GM21360 (cell line): Measurements from ENCODE around the gene SYS1.

ENCODE experiments used
- ATAC-seq: cut with Tn5 transposase; IDR thresholded peaks from one replicate; pipeline ENCODE4 v1.9.1; 2021; ENCODE audit warnings: mild to moderate bottlenecking, moderate library complexity; ENCODE audit not compliant: unreplicated experiment

The SYS1 gene

DNA sequence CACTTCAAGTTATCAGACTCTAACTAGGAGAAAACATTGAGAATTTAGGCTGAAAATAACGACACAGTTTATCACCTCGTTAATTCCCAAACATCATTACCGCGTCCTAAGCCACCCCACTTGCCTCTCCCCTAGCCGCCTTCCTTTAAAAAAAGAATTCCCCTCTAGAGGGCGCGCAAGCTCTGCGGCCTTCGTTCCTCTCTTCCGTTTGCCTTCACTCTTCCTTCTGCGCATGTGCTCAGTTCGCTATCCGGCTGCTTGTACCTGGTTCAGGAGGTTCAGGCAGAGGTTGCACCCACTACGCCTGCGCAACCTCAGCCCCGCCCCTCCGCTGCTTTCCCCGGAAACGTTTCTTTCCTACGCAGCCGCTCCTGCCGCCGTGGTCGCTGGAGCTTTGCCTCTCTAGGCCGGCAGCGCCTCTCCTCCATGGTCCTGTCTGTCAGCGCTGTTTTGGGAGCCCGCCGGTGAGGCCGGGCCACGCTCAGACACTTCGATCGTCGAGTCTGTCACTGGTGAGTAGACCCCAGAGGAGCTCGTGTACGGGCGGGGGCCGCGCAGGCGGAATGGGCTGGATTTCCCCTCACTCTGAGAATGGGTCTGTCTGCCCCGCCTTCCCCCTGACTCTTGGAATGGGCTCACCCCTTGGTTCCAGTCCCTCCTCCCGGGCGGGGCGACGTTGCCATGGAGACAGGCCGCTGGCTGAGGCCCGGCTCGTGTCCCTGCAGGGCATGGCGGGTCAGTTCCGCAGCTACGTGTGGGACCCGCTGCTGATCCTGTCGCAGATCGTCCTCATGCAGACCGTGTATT lies at the start of gene SYS1:
Gene SYS1, plus strand, starts transcription at position 353 of the 807 bp plus-strand sequence. Its CDS starts 376 bp downstream, at position 729.
- peak; percentile 79 for ATAC-seq

- no peak for ATAC-seq
Observed at GRCh38 chr20:45313943-45314342, 49.0 kb upstream of the SYS1 start.

- ATAC-seq = no peak
Observed at GRCh38 chr20:45315672-45316071, 47.3 kb upstream of the SYS1 start.

- ATAC-seq = no peak
Observed at GRCh38 chr20:45316150-45317080, 46.5 kb upstream of the SYS1 start.

- no peak for ATAC-seq
Observed at GRCh38 chr20:45317826-45318225, 45.1 kb upstream of the SYS1 start.

GRCh38 chr20:45318386-45318939 lies 44.5 kb upstream of the SYS1 start:
- no peak for ATAC-seq

- no peak for ATAC-seq
Observed at GRCh38 chr20:45318948-45319347, 44.0 kb upstream of the SYS1 start.

DNA sequence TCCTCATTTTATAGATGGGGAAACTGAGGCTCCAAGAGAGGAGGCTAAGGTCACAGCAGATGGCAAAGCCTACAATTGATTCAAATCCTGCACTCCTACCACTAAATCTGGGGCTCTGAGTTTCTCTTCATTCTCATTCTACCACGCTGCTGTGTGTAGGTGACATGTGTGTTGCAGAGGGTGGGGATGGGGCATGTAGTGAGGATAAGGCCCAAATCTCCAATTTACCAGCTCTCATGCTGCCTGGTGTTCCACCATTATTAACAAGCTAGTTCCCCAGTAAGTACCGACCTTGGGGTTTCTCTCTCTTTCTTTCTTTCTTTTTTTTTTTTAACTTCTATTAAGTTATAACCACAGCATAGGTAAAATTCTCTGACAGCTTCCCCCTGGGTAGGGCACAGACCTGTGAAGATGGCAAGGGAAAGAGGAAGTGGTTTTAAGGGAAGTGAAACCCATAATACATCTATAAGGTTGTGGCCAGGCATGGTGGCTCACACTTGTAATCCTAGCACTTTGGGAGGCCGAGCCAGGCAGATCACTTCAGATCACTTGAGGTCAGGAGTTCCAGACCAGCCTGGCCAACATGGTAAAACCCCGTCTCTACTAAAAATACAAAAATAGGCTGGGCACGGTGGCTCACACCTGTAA lies 41.9 kb upstream of the SYS1 start:
- no peak for ATAC-seq

DNA sequence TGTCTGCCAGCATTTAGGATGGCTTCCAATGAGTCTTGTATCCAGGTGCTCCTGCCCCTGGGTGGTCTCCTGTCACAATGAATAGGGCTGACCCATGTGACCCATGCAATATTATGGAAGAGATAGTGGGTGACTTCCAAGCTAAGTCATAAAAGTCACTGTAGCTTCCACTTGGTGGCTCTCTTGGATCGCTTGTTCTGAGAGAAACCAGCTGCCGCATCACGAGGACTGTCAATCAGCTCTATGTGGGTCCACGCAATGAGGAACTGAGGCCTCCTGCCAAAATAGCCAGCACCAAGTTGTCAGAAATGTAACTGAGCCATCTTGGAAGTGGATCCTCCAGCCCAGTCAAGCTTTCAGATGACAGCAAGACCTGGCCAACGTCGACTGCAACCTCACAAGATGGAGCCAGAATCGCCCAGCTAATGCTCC lies 40.0 kb upstream of the SYS1 start:
- no peak for ATAC-seq

GRCh38 chr20:45323731-45324130 lies 39.2 kb upstream of the SYS1 start:
- no peak for ATAC-seq

- no peak for ATAC-seq
Observed at GRCh38 chr20:45325371-45325770, 37.6 kb upstream of the SYS1 start.

DNA sequence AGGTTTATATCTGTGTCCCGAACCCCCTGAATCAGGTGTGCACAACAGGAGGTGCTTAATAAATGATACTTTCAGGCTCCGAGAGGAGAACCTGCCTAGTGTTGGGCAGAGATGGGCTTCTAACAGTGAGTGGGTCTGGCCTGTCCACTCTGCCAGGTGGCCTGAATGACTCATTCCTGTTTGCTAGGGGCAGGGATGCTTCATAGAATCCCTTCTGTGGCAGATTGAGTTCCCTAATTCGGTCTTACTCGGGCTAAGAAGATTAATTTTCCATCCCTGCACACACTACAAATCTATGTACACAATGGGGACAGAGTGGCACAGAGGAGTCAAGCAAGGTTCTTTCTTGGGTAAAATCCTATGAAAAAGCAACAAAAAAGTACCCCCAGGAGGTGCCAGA lies 34.5 kb upstream of the SYS1 start:
- ATAC-seq = no peak

- no peak for ATAC-seq
Observed at GRCh38 chr20:45329497-45330319, 33.2 kb upstream of the SYS1 start.

- no peak for ATAC-seq
Observed at GRCh38 chr20:45330476-45330875, 32.5 kb upstream of the SYS1 start.

GRCh38 chr20:45336530-45337366 lies 26.2 kb upstream of the SYS1 start:
- no peak for ATAC-seq

DNA sequence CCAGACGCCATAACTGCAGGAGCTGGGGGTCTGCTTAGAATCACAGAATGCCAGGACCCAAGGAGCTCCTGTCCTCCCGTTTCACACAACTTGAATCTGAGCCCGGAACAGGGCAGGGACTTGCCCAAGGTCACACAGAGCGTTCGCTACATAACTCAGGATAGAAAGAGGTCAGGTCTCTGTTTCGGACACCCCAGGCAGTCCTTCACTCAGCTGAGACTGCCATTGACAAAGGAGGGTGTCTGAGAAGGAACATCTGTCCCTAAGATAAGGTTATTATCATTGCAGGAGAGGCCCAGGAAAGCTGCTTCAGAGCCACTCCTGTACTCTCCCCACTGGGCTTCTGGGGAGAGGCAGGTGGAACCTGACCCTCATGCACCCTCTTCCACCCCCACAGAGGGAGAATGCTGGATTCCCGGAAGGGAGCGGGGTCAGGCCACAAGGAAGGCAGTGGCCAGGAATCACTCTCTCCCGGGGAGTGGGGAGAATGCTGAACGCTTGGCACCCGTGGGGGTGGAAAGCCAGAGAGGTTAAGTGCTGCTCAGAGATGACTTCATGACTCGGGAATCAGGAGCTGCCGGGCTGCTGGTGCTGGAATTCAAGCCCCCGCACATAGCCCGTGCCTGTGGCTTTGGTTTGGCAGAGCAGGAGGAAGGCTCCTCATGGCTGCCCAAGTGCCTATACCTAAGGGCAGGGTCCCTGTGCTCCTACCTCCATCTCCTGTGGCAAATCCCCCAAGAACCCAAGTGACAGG lies 25.4 kb upstream of the SYS1 start:
- no peak for ATAC-seq

DNA sequence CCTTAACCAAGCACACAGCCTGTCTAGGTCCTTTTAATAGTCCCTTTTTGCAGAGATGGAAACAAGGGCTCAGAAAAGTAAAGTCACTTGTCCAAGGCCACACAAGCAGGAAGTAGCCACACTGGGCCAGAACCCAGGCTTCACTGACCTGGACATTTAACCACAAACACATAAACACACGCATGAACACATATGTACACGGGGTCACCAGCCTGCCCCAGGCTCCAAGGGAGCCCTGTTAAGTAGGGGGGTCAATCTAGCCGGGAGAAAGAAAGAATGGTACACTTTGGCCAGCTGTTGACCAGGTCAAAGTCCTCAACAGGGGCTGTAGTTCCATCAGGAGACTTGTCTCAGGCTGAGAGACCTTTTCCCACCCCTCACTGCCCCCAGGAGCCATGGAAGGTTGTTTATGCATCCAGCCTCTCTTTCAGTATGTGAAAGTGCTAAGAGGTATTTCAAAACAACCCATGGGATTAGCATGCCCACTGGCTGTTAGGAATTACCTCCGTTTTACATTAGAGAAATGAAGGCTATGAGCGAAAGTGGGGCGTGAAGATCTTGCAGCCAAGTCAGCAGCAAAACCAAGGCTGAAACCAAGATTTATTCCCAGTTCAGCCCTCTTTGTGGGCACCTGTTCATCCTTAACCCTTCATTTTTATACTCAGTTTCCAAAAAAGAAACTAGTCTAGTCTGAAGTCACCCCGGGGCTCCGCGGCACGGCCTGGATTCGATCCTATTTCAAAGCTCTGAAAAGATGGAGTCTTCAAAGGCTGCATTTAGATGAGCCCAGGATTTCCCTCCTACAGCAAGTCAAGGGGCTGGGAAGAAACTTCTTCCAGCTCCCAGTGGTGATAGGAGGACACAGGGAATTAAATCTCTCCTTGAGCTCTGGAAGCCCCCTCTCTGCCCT lies 24.6 kb upstream of the SYS1 start:
- no peak for ATAC-seq
